PC-9 (cell line): ENCODE data around the gene DTD2. TPM values are rescaled to one million over a fixed set of nuclear protein-coding genes. Genes with fewer than 3 reads are reported as not detected.

Experiments used
- BruUV-seq: library from RNA; stranded (reverse); fragments of 400-500 nt; replicated peaks from 2 replicates; lab custom pipeline; 2021; lab: Mats Ljungman, UMichigan
- CTCF ChIA-PET: fragments of 300-600 bp; sonication (Branson Sonifier 250); formaldehyde crosslinking; loops from one replicate; lab custom pipeline; 2022; ENCODE audit warnings: antibody characterized with exemption; lab: Charles Lee
- POLR2A ChIA-PET: fragments of 300-600 bp; sonication (Branson Sonifier 250); formaldehyde crosslinking; loops from one replicate; lab custom pipeline; 2022; ENCODE audit warnings: antibody characterized with exemption; ENCODE audit not compliant: unreplicated experiment; lab: Charles Lee
- DNase-seq, 2 experiments: peaks; one replicate each; pipeline versions ENCODE4 v3.0.0 to v3.0.0-alpha.2; 2015 to 2022; ENCODE audit warnings: mixed read lengths in 1 of 2
- H2AFZ ChIP-seq: fragments of 200-600 bp; sonication (generic); 2 replicates; pipeline ENCODE4 v1.8.1; 2017; ENCODE audit warnings: antibody characterized with exemption
- H3F3A ChIP-seq: fragments of 200-600 bp; sonication (generic); 2 replicates; pipeline ENCODE4 v1.8.1; 2017; ENCODE audit warnings: antibody characterized with exemption, mild to moderate bottlenecking, low read depth; ENCODE audit not compliant: insufficient read depth
- H3K27ac ChIP-seq: fragments of 200-600 bp; sonication (generic); 2 replicates; pipeline ENCODE4 v1.6.1; 2016; ENCODE audit warnings: mixed run types
- H3K27me3 ChIP-seq: fragments of 200-600 bp; sonication (generic); 2 replicates; pipeline ENCODE4 v1.6.1; 2016; ENCODE audit warnings: low read depth, mixed run types; ENCODE audit not compliant: insufficient read depth
- H3K36me3 ChIP-seq: fragments of 200-600 bp; sonication (generic); 2 replicates; pipeline ENCODE4 v1.6.1; 2016; ENCODE audit warnings: low read depth, mixed run types
- H3K4me1 ChIP-seq: fragments of 200-600 bp; sonication (generic); replicated peaks from 2 replicates; pipeline ENCODE4 v1.6.1; 2016; ENCODE audit warnings: mixed run types; ENCODE audit not compliant: insufficient read depth
- H3K4me2 ChIP-seq: fragments of 200-600 bp; sonication (generic); 2 replicates; pipeline ENCODE4 v1.6.1; 2017; ENCODE audit warnings: mixed run types
- H3K4me3 ChIP-seq: fragments of 200-600 bp; sonication (generic); 2 replicates; pipeline ENCODE4 v1.6.1; 2016; ENCODE audit warnings: mixed run types
- H3K79me2 ChIP-seq: fragments of 200-600 bp; sonication (generic); 2 replicates; pipeline ENCODE4 v1.6.1; 2017; ENCODE audit warnings: low read depth, mixed run types
- H3K9me2 ChIP-seq: fragments of 200-600 bp; sonication (generic); 2 replicates; pipeline ENCODE4 v1.8.1; 2017; ENCODE audit warnings: mild to moderate bottlenecking; ENCODE audit not compliant: insufficient read depth
- H3K9me3 ChIP-seq: fragments of 200-600 bp; sonication (generic); 2 replicates; pipeline ENCODE4 v1.8.1; 2016; ENCODE audit warnings: low read depth; ENCODE audit not compliant: insufficient read depth
- H4K20me1 ChIP-seq: fragments of 200-600 bp; sonication (generic); 2 replicates; pipeline ENCODE4 v1.8.1; 2017; ENCODE audit not compliant: insufficient read depth
- EZH2 ChIP-seq: fragments of 200-600 bp; sonication (generic); IDR thresholded peaks from 2 replicates; pipeline ENCODE4 v1.8.0; 2017; ENCODE audit warnings: antibody characterized with exemption, low read depth
- intact Hi-C: fragments of 100-400 bp; cut with micrococcal nuclease; formaldehyde crosslinking; loops from one replicate; pipeline ENCODE4 v1.10.0; 2022; ENCODE audit not compliant: unreplicated experiment
- total RNA-seq: library from RNA; stranded (reverse); gene quantifications from 2 replicates; pipeline ENCODE4 v1.2.3, GENCODE V29; 2021
- TF ChIP-seq, protein P1 (sequence below): fragments of 200-600 bp; sonication (generic); conservative IDR thresholded peaks from 2 replicates; pipeline ENCODE4 v1.6.1; 2017; ENCODE audit warnings: mixed run types, antibody characterized with exemption, mild to moderate bottlenecking, moderate library complexity

DTD2 gene
- total RNA-seq, 1 experiment from 2014 or later, result 10.1 TPM

DNA sequence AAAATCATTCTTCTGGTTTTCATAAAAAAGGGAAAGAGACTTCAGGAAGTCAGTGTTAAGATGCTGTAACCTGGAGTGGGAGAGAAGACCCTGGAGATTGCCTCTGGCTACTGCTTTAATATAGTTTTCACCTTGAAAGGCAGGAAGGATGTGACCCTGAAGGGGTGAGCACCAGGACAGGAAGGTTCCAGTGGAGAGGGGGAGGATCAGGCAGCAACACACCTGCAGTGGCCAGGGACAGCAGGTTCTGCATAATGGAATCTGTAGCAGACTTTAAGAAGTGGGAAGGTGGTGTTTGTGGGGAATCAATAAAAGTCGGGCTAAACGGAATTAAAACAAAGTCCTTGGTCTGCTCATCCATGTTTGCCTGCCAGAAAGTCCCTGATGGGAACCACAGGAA lies 30.6 kb downstream of the DTD2 start:
- H3K36me3 ChIP-seq, result no peaks in the 10 kb centered on the region
- CTCF ChIA-PET, result no interaction called here
- intact Hi-C loops, result no loop called here

DNA sequence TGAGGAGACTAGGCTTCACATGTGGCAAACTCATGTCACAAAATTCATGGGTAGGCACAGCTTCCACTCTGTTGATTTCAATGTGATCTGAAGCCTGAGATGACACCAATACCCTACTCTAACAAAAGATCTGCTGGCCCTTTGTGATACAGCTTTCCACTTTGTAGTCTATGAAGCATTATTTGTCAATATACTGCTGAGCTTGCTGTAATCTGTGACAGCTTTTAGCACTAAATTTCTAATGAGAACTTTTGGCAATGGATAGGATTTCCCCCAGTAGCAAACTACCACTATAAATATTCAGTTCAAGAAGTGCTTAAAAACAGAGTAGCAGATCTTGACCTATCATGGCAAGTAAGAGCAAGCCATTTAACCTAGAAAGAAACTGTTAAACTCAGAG lies 31.4 kb downstream of the DTD2 start:
- Histone ChIP-seq H3K79me2 (no peaks in the 10 kb centered on the region), H3F3A (no peaks in the 10 kb centered on the region), H3K36me3 (no peaks in the 10 kb centered on the region), H3K4me1 (no peaks in the 10 kb centered on the region), H3K27me3 (no peaks in the 10 kb centered on the region), H3K27ac (no peak overlapping the region), H3K4me3 (no peak overlapping the region), H2AFZ (no peak overlapping the region), H3K9me2 (no peaks in the 10 kb centered on the region), H4K20me1 (no peaks in the 10 kb centered on the region), H3K9me3 (no peaks in the 10 kb centered on the region), H3K4me2 (no peak overlapping the region)
- BruUV-seq, result no TSS peak
- no peak for DNase-seq
- POLR2A ChIA-PET, result no interaction called here
- intact Hi-C loops, result no loop called here
- TF ChIP-seq EZH2, result no peak
- TF ChIP-seq, protein P1, sequence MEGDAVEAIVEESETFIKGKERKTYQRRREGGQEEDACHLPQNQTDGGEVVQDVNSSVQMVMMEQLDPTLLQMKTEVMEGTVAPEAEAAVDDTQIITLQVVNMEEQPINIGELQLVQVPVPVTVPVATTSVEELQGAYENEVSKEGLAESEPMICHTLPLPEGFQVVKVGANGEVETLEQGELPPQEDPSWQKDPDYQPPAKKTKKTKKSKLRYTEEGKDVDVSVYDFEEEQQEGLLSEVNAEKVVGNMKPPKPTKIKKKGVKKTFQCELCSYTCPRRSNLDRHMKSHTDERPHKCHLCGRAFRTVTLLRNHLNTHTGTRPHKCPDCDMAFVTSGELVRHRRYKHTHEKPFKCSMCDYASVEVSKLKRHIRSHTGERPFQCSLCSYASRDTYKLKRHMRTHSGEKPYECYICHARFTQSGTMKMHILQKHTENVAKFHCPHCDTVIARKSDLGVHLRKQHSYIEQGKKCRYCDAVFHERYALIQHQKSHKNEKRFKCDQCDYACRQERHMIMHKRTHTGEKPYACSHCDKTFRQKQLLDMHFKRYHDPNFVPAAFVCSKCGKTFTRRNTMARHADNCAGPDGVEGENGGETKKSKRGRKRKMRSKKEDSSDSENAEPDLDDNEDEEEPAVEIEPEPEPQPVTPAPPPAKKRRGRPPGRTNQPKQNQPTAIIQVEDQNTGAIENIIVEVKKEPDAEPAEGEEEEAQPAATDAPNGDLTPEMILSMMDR, result no peak
- CTCF ChIA-PET, result interaction anchor here (0.7 kb wide), 1 partner anchor 23 kb away, joined by 5 read pairs; no protein-coding TSS in a partner anchor

More for the DNA sequence above, 30.6 kb downstream of the DTD2 start:
- POLR2A ChIA-PET, result no interaction called here
- no peak for TF ChIP-seq EZH2
- TF ChIP-seq, protein P1, result no peak
- H3K27me3 ChIP-seq, result no peaks in the 10 kb centered on the region
- H3F3A ChIP-seq, result no peaks in the 10 kb centered on the region
- H3K4me1 ChIP-seq, result no peaks in the 10 kb centered on the region
- no peaks in the 10 kb centered on the region for H3K9me2 ChIP-seq
- no peak overlapping the region for H3K4me2 ChIP-seq
- no peak overlapping the region for H2AFZ ChIP-seq
- no peaks in the 10 kb centered on the region for H4K20me1 ChIP-seq
- BruUV-seq, result no TSS peak
- DNase-seq, result no peak
- no peak overlapping the region for H3K4me3 ChIP-seq
- no peaks in the 10 kb centered on the region for H3K9me3 ChIP-seq
- H3K79me2 ChIP-seq, result no peaks in the 10 kb centered on the region
- H3K27ac ChIP-seq, result no peak overlapping the region

DNA sequence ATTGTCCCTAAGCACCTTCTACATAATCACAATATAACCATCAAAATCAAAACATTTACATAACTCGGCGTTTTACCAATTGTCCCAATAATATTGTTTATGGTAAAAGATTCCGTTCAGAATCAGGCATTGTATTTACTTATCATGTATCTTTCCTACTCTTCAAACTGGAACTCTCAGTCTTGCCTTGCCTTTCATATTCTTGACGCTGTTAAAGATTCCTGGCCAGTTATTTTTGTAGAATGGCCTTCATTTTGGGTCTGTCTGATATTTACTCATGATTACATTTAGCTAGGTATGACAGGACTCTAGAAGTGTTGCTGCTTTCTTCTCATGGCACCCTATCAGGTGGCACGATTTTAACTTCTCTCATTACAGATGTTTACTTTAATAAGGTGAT lies 36.1 kb downstream of the DTD2 start:
- Histone ChIP-seq H4K20me1 (no peaks in the 10 kb centered on the region), H3K27ac (no peak overlapping the region), H3K9me2 (no peaks in the 10 kb centered on the region), H3F3A (peaks cover 14% of the 10 kb centered on the region; the same call in 1 of the 2 replicates), H3K4me2 (peak overlapping the region; percentile 89), H3K4me3 (peak overlapping the region; percentile 91; the same call in 1 of the 2 replicates), H3K27me3 (no peaks in the 10 kb centered on the region), H2AFZ (peak overlapping the region; percentile 79), H3K79me2 (peaks cover 25% of the 10 kb centered on the region), H3K36me3 (no peaks in the 10 kb centered on the region), H3K9me3 (no peaks in the 10 kb centered on the region), H3K4me1 (no peaks in the 10 kb centered on the region; the same call in 1 of the 2 replicates)
- TF ChIP-seq, protein P1, result no peak
- TF ChIP-seq EZH2, result no peak
- BruUV-seq, result no TSS peak
- ChIA-PET CTCF (no interaction called here), POLR2A (no interaction called here)
- DNase-seq, result no peak
- intact Hi-C loops, result no loop called here
